HG03045 (cell line): ENCODE results near the gene SLC25A21.

Experiments used
- ATAC-seq: cut with Tn5 transposase; IDR thresholded peaks from one replicate; pipeline ENCODE4 v1.9.1; 2021; ENCODE audit warnings: mild to moderate bottlenecking, moderate library complexity; ENCODE audit not compliant: unreplicated experiment

Gene SLC25A21

GRCh38 chr14:36657399-36658122 lies 514.8 kb downstream of the SLC25A21 start:
- ATAC-seq: no peak

GRCh38 chr14:36656687-36657398 lies 515.6 kb downstream of the SLC25A21 start:
- no peak for ATAC-seq

GRCh38 chr14:36655963-36656686 lies 516.3 kb downstream of the SLC25A21 start:
- ATAC-seq: no peak

- no peak for ATAC-seq
These were observed 516.8 kb downstream of the SLC25A21 start for GRCh38 chr14:36655571-36655962.

GRCh38 chr14:36654794-36655381 lies 517.5 kb downstream of the SLC25A21 start:
- no peak for ATAC-seq

DNA sequence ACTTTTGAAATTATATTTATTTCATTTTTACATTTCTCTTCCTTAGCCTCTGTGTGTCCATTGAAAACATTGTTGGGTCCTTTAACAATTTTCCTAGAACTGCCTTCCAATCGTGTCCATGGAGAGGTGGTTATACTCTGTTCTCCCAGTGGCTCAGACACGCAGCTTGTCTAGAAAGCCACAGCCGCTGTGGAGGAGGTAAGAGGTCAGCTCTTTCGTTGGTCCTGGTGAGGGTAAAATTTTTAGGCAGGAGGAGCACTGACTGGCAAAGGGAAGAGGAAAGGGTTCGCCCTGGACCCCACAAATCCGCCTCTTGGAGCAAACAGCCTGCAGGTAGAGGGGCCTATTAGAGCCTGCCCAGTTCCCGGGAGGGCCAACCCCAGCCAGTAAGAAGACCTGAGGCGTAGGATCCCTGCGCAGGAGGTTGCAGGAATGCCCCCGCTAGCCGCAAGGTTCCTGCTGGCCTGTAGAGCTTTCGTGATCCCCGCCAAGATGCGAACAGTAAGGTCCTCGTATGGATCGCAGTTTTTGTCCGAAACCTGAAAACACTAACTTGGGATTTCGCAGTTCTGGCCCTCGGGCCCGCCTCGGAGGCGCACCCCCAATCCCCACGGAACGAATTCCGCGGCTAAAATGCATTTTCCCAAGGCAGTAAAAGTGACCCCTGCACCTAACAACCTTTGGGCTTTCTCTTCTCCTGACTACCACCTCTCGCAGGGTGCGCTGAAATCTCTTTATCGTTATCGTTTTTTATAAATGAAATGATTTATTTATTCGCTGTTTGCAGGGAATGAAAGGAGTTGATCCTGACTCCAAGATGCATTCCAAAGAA lies 518.2 kb downstream of the SLC25A21 start:
- no peak for ATAC-seq

- ATAC-seq: no peak
These were observed 519.0 kb downstream of the SLC25A21 start for GRCh38 chr14:36653413-36653812.

DNA sequence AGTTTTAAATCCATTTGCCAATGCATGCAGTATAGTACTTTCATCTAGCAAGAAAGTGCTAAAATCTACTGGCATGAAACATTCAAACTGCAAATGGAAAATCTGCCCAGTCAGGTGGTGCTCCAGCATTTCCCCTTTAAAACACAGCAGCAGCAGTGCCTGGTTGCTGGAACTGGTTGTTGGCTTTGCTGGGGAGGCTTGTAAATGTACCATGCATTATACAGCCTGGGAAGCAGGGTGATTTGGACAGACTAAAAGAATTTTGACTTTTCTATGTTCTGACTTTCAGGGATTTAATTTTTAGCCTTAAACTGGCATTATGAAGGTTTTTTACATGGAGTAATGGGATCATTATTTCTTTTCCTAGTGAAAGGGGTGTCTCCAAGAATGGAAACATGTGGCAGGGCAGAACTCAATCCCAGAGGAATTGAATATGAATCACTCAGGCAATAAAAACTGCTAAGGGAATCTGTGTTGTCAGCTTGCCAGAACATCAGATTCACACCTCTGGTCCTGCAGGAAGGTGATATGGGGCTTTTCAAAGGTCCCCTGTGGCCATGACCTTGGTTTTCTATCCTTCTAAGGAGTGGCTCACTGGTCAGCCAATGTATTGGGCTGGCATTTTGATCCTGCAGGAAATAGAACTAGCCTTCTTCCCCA lies 519.7 kb downstream of the SLC25A21 start:
- ATAC-seq: no peak

- no peak for ATAC-seq
These were observed 522.3 kb downstream of the SLC25A21 start for GRCh38 chr14:36649872-36650650.

DNA sequence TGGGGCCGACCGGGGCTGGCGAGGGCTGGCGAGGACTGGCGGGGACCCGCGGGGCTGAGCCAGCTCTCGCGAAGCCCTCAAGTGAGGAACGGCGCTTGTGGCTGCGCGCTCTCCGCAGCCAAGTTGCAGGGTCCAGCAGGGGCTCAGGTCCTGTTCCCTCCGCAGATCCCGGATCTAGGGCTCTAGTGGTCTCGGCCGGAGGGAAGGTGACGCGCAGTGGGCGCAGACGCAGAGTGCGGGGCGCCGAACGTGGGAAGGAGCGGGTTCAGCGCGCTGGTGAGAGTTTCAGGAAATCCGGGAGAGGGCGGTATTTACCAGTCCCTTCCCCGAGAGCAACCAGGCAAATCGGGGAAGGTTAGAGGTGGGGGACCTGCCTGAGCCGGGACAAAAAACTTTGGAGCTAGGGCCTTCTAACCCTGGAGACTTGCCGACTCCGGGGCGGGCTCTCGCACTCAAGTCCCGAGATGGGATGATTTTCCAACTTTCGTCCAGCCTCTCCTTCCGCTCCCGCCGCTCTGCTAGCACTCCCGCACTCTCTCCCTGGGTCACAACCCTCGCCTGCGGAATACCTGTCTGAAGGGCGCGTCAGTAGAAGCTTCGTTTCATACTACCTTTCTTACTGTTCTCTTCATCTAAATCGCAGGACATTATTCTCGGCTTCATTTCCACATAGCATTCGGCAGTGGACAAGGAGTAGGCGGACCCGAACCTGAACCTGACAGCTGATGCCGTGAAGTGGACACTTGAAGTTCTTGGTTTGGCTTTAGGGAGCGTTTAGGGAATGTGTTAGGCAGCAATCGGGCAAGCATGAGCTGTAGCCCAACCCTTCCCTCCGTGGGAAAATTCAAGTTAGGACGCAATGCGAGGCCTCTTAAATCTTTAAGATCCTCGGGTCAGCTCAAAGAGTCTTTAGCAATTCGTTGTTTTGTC lies 524.3 kb downstream of the SLC25A21 start:
- ATAC-seq: no peak

- no peak for ATAC-seq
These were observed 525.0 kb downstream of the SLC25A21 start for GRCh38 chr14:36647417-36647823.

- ATAC-seq: no peak
These were observed 525.6 kb downstream of the SLC25A21 start for GRCh38 chr14:36646664-36647416.

GRCh38 chr14:36633580-36633979 lies 538.8 kb downstream of the SLC25A21 start:
- ATAC-seq: no peak
